Activated T-helper 9 cell treated with anti-CD3 and anti-CD28 coated beads, Interleukin-2, amount 50 U/mL, for 16 hours (primary cell): ENCODE data around the gene SMIM22.

Experiments
- DNase-seq: peaks from one replicate; pipeline ENCODE4 v3.0.0-alpha.2; 2020; ENCODE audit warnings: low read depth

SMIM22 gene

DNA sequence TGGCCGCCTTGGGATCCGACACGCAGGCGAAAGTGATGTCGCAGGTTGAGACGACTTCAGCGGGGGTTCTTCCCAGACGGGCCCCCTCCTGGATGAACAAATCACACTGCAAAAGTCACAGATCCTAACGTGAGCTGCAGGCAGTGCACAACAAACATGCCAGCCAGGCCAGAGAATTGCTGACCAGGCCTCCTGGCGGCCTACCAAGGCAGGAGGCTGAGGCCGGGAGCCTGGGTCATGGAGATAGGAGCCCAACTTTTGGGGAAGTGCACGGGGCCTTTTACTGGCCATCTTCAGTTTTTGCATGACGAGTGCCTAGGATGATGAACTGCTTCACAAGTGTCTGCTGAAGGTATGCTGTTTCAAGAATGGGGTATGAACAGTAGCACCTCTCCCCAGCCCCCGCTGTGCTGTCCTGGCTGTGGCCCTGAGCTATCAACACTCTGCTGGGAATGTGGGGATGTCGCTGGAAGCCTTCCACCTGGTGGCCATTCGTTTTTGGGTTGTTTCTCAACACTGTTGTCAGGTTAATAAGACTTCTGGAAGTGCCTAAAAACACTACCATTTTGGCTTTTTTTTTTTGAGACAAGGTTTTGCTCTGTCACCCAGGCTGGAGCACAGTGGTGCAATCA lies 19.5 kb downstream of the SMIM22 start:
- no peak for DNase-seq

DNA sequence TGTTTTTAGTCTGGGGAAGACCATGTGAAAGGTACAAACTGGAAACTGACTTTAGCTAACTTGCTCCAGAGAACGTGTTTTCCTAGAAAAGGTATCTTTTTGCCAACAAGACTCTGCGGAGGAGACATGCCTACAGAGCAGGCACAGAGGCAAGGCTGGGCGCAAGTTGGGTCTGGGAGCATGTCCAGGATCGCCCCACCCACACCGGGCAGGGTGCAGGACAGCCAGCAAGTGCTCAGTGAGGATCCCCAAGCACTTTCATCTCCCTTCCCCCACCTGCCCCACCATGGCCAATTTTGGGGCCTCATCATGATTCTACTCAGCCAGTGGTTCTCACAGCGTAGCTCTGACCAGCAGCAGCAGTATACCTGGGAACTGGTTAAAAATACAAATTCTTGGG lies 25.5 kb downstream of the SMIM22 start:
- no peak for DNase-seq

DNA sequence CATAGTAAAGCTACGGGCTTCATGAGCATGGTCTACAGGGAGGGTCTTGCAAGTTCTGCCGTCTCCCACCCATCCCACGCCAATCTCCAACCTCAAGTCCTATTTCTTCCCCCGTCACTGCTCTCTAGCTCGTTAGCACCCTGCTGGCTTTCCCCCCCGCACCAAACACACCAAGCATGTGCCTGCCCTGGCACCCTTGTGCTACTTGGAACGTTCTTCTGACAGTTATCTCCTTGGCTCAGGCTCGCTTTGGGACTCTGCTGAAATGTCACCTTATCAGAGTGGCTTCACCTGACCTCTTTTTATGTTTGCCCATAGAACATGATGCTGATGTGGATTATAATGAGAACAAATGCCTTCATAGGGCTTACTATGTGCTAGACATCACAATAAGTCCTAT lies 30.0 kb downstream of the SMIM22 start:
- no peak for DNase-seq

DNA sequence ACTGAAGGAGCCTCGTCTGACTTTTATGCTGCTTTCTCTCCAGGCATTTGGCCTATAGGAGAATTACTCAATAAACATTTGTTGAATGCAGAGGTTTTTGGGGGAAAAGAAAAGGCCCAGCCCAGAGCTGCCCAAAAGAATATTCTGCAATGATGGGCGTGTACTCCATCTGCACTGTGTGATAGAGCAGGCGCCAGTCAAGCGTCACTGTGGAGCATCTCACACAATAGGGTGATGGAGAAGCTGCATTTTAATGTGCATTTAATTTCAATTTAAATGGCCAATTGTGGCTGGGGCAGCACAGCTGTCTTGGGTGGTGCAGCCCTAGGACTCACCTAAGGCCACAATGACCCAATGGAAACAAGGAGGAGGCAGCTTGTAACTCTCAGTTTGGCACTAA lies 31.4 kb downstream of the SMIM22 start:
- no peak for DNase-seq

DNA sequence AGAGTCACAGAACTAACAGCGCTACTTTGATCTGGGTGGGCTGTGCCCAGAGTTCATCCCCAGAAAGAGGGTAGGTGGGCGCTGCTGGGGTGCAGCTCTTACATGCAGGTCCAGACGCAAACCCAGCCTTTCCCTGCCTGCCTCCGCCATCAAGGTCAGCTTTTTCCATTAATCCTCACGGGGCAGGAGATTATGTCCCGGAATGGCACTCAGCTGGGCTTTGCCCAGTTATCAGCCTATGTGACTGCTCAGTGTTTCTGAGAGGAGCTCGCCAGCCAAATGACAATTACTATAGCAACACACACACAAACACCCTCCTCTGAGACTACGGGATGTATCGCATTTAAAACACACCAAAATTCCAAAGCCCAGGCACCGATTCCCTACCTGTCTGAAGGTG lies 31.8 kb downstream of the SMIM22 start:
- no peak for DNase-seq

DNA sequence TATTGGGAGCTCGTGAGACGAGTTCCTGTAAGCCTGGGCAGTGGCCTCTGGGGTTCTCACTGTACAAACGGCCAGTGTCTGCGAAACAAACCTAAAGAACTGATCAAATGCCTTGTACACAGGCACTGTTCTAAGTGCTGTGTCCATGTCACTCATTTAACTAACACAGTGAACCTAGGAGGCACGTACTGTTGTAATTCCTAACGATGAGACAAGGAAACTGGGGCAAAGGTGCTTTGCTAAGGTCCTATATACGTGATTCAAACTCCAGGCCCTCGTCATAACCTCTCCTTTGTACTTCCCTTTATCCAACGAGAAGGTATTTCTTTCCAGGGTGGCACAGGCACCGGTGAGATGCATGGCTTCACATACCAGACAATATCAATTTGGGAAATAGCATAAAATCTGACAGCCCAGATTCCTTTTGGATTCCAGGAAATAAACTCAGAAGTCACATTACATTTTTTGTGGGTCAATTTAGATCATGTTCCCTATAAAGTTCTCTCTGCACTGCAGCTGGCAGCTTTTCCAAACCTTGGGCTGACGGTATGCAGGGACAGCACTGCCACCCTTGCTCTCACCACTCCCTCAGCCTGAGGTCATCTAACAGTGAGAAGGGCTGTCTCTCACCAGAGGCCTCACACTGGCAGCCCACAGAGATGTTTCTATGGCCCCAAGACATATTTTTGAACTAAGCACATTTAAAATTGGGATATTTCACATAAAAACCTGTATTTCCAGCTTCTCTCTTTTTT lies 33.6 kb downstream of the SMIM22 start:
- no peak for DNase-seq

DNA sequence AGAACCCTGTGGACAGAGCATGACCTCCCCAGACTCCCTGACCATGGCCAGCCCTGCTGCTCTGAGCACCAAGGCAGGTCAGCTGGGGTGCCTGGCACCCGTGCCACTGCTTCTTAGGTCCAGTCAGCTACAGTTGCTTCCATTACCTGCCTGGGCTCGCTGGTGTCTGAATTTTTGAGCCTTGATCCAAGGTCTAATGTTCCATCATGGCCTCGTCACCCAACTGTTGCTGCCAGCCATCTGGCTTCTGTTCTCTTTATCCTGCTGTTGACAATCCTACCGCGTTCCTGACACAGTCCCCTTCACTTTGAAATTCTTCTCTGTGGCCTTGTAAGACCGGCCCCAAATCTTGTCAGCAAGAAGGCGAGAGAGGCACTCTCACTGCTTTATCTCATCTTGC lies 35.2 kb downstream of the SMIM22 start:
- no peak for DNase-seq

DNA sequence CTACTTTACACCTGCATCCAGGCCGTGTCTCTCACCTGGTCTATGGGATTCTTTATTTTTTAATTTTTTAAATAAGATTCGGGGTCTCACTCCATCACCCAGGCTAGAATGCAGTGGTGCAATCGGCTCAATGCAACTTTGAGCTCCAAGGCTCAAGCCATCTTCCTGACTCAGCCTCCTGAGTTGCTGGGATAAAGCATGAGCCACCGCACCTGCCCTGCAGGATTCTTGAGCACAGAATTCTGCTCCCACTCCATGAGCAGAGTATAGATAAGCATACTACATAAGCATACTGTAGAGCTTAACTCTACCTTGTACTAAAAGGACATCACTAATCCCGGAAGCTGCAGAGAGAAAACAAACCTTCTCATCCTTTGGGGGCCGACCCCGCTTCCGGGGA lies 36.4 kb downstream of the SMIM22 start:
- DNase-seq: no peak

DNA sequence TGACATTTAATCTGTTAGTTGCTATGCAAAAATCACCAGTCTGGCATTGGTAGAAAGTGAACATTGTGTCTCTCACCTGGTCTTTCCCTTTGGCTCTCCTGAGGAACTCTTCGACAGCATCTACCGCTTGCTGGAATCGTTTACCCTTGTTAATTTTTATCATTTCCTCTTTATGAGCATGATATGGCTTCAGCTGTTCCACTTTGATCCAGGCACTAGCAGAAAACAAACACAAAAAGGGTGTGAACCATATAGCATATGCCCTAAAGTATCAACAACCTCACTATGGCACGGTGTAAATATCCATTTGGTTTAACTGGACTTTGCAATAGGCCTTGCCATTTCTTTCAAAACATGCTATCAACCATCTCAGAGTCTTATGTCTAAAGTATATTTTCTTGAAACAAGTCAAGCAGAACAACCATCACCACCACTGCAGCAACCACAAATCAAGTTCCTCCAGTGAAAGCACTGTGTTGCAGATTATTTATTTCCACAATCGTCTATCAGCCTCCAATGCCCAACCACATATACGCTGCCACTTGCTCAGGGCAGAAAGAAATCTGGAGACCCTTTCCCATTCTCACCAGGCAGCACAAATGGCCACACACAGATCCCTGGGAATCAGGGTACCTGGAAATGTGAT lies 37.7 kb downstream of the SMIM22 start:
- DNase-seq: no peak

DNA sequence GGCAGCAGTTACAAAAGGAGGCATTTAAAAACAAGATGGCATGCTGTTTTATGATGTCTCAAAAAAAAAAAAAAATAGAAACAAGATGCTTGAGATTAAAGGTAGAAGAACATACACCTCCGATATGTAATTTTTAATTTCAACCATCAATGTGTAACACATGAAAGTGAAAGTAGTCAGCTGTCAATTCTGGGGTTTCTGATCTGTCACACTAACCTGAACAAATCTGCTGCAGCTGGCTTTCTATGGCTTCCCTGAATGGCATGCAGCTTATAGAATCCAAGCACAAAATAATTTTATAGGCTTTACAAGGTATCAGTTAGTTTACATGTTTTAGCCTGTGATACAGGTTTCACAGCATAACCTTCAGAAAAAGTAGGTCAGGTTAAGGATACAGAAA lies 38.4 kb downstream of the SMIM22 start:
- no peak for DNase-seq

DNA sequence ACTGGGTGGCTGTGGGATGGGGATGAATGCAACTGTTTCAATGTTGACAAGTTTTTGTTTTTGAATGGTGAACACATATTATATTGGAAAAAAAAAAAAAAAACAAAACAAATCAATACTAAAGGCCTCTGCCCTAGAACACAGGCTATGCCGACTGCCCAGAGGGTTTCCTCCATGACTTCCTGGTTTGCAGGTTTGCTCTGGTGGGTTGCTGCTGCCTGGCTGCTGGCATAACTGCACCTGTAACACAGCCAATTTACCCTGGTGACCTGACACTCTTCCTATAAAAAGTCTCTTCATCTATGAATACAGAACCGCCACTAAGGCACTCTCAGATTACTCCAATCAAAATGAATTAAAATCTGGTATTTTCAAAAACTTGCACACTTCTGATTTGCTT lies 41.6 kb downstream of the SMIM22 start:
- DNase-seq: no peak

DNA sequence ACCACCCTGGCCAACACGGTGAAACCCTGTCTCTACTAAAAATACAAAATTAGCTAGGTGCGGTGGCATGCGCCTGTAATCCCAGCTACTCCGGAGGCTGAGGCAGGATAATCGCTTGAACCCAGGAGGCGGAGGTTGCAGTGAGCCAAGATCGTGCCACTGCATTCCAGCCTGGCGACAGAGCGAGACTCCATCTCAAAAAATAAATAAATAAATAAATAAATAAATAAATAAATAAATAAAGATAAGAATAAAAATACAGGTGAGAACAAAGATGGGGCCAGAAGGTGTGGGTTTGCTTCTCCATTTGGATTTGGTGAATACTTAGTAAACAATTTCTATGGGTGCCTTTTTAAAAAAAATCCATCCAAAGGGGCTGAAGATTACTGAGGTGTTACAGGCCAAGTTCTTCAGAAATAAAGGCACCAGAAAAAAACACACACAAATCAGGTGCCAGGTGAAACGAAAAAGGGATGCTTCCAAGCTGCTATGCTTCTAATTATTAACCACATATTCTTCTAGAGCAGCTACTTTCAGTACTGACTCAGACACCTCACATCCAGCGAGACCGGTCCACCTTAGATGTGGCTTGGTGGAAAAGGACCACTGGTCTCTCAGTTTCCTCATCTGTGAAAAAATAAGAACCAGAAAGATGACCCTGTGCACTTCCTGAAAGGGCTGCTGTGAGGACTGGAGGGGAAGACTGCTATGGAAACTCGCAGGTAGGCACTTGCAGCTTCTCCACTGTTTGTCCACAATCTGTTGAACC lies 42.7 kb downstream of the SMIM22 start:
- no peak for DNase-seq

DNA sequence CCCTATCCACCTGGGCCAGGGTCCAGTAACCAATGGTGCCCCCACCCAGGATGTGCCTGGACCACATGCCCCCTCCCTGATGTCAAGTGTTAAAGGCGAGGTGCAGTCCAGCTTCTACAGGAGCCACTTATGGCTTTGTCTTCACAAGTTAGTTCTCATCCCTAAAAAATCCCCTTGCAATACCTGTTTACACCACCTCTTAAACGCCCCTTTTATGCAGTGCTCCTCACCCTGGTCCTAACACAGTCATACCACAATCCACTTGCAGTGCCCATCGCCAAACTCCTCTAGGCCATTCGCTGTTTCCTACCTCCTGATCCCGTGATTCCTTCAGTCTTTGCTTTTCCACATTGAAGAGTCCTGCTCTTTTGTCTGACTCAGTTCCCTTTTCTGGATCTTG lies 44.8 kb downstream of the SMIM22 start:
- no peak for DNase-seq

DNA sequence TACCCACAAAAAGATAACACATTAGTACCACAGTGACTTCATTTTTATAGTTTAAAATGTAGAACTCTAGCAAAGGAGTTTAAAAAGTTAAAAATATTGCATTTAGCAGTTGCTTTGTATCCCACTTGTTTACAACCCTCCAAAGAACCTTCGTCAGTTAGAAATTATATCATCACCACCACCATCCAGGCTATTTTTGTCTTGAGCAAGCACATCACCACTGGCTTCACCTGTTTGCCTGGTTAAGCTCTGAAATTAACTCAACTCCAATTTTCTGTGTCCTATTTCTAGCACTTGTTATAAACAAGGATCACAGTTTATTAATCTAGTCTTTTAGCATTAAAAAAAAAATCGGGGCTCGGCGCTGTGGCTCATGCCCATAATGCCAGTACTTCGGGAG lies 45.8 kb downstream of the SMIM22 start:
- DNase-seq: no peak
